ENCODE results near the gene CCDC78. TPM values are rescaled to one million over a fixed set of nuclear protein-coding genes. Genes with fewer than 3 reads are reported as not detected.

CCDC78 gene
- total RNA-seq, 4 donors from 2014 or later: 0.40 to 24.3 (median 0.98) TPM

GRCh38 chr16:751152-752006, 25.1 kb upstream of the CCDC78 start:
- Histone ChIP-seq H3K27ac (no peak overlapping the region), H3K9me3 (no peaks in the 10 kb centered on the region), H3K4me1 (no peaks in the 10 kb centered on the region), H3K36me3 (no peaks in the 10 kb centered on the region), H3K27me3 (peaks cover 67% of the 10 kb centered on the region), H3K4me3 (no peak overlapping the region)
- DNase-seq: no peak
- intact Hi-C loops (cut with DNase I; ENCODE audit: low total_unique reads): no loop called here
- TF ChIP-seq EP300 (IDR thresholded peaks at IDR 0.05; ENCODE audit: low read depth) (no peak), CTCF (IDR thresholded peaks at IDR 0.05) (no peak)
- WGBS, 2 donors (ENCODE audit: low coverage in 1 of 2): 57 to 59% methylated on average over 13 to 39 of the region's 39 CpGs
- in situ Hi-C loops (cut with MboI; ENCODE audit: low pct_ligation_motif_present in 1 of 4, low pct_unique_long_range_greater_than_20kb in 1 of 4, low sequenced_read_pairs in 3 of 4): no loop called here

- H3K4me1 ChIP-seq: no peaks in the 10 kb centered on the region
- no peak overlapping the region for H3K27ac ChIP-seq
- H3K27me3 ChIP-seq: peaks cover 58% of the 10 kb centered on the region
- no peaks in the 10 kb centered on the region for H3K36me3 ChIP-seq
- no peak for DNase-seq
- intact Hi-C loops (cut with DNase I; ENCODE audit: low total_unique reads): no loop called here
- WGBS, 2 donors (ENCODE audit: low coverage in 1 of 2): 65 to 70% methylated on average over 2 to 9 of the region's 9 CpGs
- TF ChIP-seq POLR2AphosphoS5 (IDR thresholded peaks at IDR 0.05) (no peak), EP300 (IDR thresholded peaks at IDR 0.05; ENCODE audit: low read depth) (no peak), POLR2A (IDR thresholded peaks at IDR 0.05) (no peak), CTCF (IDR thresholded peaks at IDR 0.05) (no peak)
- in situ Hi-C loops (cut with MboI; ENCODE audit: low pct_ligation_motif_present in 1 of 4, low pct_unique_long_range_greater_than_20kb in 1 of 4, low sequenced_read_pairs in 3 of 4): no loop called here
- no peak overlapping the region for H3K4me3 ChIP-seq
- no peaks in the 10 kb centered on the region for H3K9me3 ChIP-seq
These were observed 24.2 kb upstream of the CCDC78 start for GRCh38 chr16:750485-750884.

GRCh38 chr16:749010-749409, 22.8 kb upstream of the CCDC78 start:
- Histone ChIP-seq H3K36me3 (no peaks in the 10 kb centered on the region), H3K27me3 (peaks cover 44% of the 10 kb centered on the region), H3K27ac (no peak overlapping the region), H3K9me3 (no peaks in the 10 kb centered on the region), H3K4me1 (no peaks in the 10 kb centered on the region), H3K4me3 (no peak overlapping the region)
- WGBS, 2 donors (ENCODE audit: low coverage in 1 of 2): 74% methylated on average over 4 to 6 of the region's 6 CpGs
- no peak for DNase-seq
- in situ Hi-C loops (cut with MboI; ENCODE audit: low pct_ligation_motif_present in 1 of 4, low pct_unique_long_range_greater_than_20kb in 1 of 4, low sequenced_read_pairs in 3 of 4) (no loop called here), intact Hi-C loops (cut with DNase I; ENCODE audit: low total_unique reads) (no loop called here)
- TF ChIP-seq EP300 (IDR thresholded peaks at IDR 0.05; ENCODE audit: low read depth) (no peak), POLR2AphosphoS5 (IDR thresholded peaks at IDR 0.05) (no peak), CTCF (IDR thresholded peaks at IDR 0.05) (no peak), POLR2A (IDR thresholded peaks at IDR 0.05) (no peak)

DNA sequence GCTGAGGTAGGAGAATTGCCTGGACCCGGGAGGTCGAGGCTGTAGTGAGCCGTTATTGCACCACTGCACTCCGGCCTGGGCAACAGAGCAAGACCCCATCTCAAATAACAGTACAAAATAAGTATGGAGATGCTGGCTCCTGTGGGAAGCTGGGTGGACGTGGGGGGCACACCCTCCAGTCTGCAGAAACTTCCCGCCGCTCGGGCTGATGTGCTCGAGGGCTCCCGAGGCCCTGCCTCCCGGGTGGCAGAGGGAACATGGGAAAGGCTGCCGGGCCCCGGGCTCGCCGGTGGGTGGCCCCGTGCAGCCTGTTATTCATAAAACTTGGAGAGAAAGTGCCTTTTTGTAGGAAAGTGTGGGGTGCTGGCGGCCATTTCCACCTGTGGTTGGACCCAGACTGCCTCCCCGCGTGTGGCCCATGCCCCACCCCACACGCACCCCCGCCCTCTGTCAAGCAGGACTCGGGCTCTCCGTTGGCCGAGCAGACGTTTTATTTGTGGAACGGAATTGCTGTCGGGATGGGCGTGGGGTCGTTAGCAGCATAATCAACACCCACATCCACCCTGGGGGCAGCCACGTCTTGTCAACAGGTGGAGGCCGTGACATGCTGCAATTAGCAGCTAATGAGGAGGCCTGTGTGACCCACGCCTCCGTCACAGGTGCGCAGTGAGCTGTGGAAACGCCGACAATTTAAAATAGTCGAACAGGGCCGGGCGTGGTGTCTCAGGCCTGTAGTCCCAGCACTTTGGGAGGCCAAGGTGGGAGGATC, 21.9 kb upstream of the CCDC78 start:
- 78% methylated on average over 39 of the region's 39 CpGs; no CpG with 5 or more reads in 1 of the 2 donors for WGBS, 2 donors (ENCODE audit: low coverage in 1 of 2)
- H3K4me1 ChIP-seq: no peaks in the 10 kb centered on the region
- H3K36me3 ChIP-seq: no peaks in the 10 kb centered on the region
- no peak for DNase-seq
- no peak overlapping the region for H3K27ac ChIP-seq
- intact Hi-C loops (cut with DNase I; ENCODE audit: low total_unique reads) (no loop called here), in situ Hi-C loops (cut with MboI; ENCODE audit: low pct_ligation_motif_present in 1 of 4, low pct_unique_long_range_greater_than_20kb in 1 of 4, low sequenced_read_pairs in 3 of 4) (no loop called here)
- no peak overlapping the region for H3K4me3 ChIP-seq
- no peaks in the 10 kb centered on the region for H3K9me3 ChIP-seq
- TF ChIP-seq POLR2A (IDR thresholded peaks at IDR 0.05): no peak
- TF ChIP-seq CTCF (IDR thresholded peaks at IDR 0.05): no peak
- TF ChIP-seq EP300 (IDR thresholded peaks at IDR 0.05; ENCODE audit: low read depth): no peak
- TF ChIP-seq POLR2AphosphoS5 (IDR thresholded peaks at IDR 0.05): no peak
- H3K27me3 ChIP-seq: peaks cover 39% of the 10 kb centered on the region

Data from transverse colon (tissue), 4 donors.